Neural cell (in vitro differentiated cells): ENCODE results near the gene BUB3. TPM values are rescaled to one million over a fixed set of nuclear protein-coding genes. Genes with fewer than 3 reads are reported as not detected.

ENCODE experiments used
- H2AFZ ChIP-seq: fragments of 200-600, 300-800 bp; sonication (generic), shearing (Covaris generic); 2 replicates; pipeline ENCODE4 v1.6.0; 2014; ENCODE audit warnings: low read depth, mild to moderate bottlenecking, antibody characterized with exemption, low read length, moderate library complexity
- H3F3A ChIP-seq: fragments of 200-600 bp; shearing (Covaris generic); 2 replicates; pipeline ENCODE4 v1.6.1; 2016; ENCODE audit warnings: mild to moderate bottlenecking, moderate library complexity, mixed read lengths, antibody characterized with exemption, low read length; ENCODE audit not compliant: insufficient read depth, poor library complexity, severe bottlenecking
- H3K27ac ChIP-seq: fragments of 200-600, 300-800 bp; sonication (generic), shearing (Covaris generic); 2 replicates; pipeline ENCODE4 v1.5.1; 2014; ENCODE audit warnings: mild to moderate bottlenecking, low read length, moderate library complexity
- H3K27me3 ChIP-seq: fragments of 300-800, 200-600 bp; sonication (generic), shearing (Covaris generic); 2 replicates; pipeline ENCODE4 v1.6.0; 2014; ENCODE audit warnings: mild to moderate bottlenecking, low read depth, low read length, moderate library complexity; ENCODE audit not compliant: insufficient read depth
- H3K36me3 ChIP-seq: fragments of 300-800, 200-600 bp; sonication (generic), shearing (Covaris generic); 2 replicates; pipeline ENCODE4 v1.5.1; 2014; ENCODE audit warnings: mild to moderate bottlenecking, antibody characterized with exemption, low read length, moderate library complexity; ENCODE audit not compliant: insufficient read depth
- H3K4me2 ChIP-seq: fragments of 300-800, 200-600 bp; sonication (generic), shearing (Covaris generic); 2 replicates; pipeline ENCODE4 v1.6.0; 2014; ENCODE audit warnings: mild to moderate bottlenecking, low read length
- H3K4me3 ChIP-seq: fragments of 300-800, 200-600 bp; sonication (generic), shearing (Covaris generic); 2 replicates; pipeline ENCODE4 v1.5.1; 2014; ENCODE audit warnings: mild to moderate bottlenecking, low read length, moderate library complexity
- H3K79me2 ChIP-seq: fragments of 200-600 bp; shearing (Covaris generic); replicated peaks from 2 replicates; pipeline ENCODE4 v1.6.0; 2014; ENCODE audit warnings: mild to moderate bottlenecking, low read length, moderate library complexity; ENCODE audit not compliant: insufficient read depth
- H3K9ac ChIP-seq: fragments of 300-800, 200-600 bp; sonication (generic), shearing (Covaris generic); 2 replicates; pipeline ENCODE4 v1.6.1; 2016; ENCODE audit warnings: mild to moderate bottlenecking, low read length, mixed read lengths
- H3K9me2 ChIP-seq: fragments of 200-600 bp; shearing (Covaris generic); 2 replicates; pipeline ENCODE4 v1.6.1; 2016; ENCODE audit warnings: mild to moderate bottlenecking, low read length, mixed read lengths; ENCODE audit not compliant: insufficient read depth
- H3K9me3 ChIP-seq: fragments of 200-600, 300-800 bp; sonication (generic), shearing (Covaris generic); 2 replicates; pipeline ENCODE4 v1.6.1; 2016; ENCODE audit warnings: mild to moderate bottlenecking, mixed run types, low read length, moderate library complexity, mixed read lengths
- H4K20me1 ChIP-seq: fragments of 200-600 bp; shearing (Covaris generic); 2 replicates; pipeline ENCODE4 v1.6.1; 2016; ENCODE audit warnings: mild to moderate bottlenecking, mixed run types; ENCODE audit not compliant: insufficient read depth
- CTCF ChIP-seq: fragments of 450-650 bp; IDR thresholded peaks from 2 replicates; pipeline ENCODE4 v1.5.1; 2014; ENCODE audit warnings: antibody characterized with exemption, mild to moderate bottlenecking, moderate library complexity; ENCODE audit not compliant: poor library complexity, severe bottlenecking
- EP300 ChIP-seq: fragments of 450-650 bp; conservative IDR thresholded peaks from 2 replicates; pipeline ENCODE4 v1.6.1; 2014; ENCODE audit warnings: antibody characterized with exemption, mild to moderate bottlenecking, moderate library complexity; ENCODE audit not compliant: poor library complexity, severe bottlenecking
- EZH2 ChIP-seq: fragments of 200-600, 300-800 bp; shearing (Covaris generic), sonication (generic); IDR thresholded peaks from 2 replicates; pipeline ENCODE4 v1.6.1; 2014; ENCODE audit warnings: antibody characterized with exemption, low read length, borderline replicate concordance, mild to moderate bottlenecking; ENCODE audit not compliant: insufficient read depth, poor library complexity, severe bottlenecking
- MXI1 ChIP-seq: fragments of 450-650 bp; conservative IDR thresholded peaks from 2 replicates; pipeline ENCODE4 v1.6.1; 2014; ENCODE audit warnings: antibody characterized with exemption, mild to moderate bottlenecking; ENCODE audit not compliant: poor library complexity, severe bottlenecking
- POLR2AphosphoS5 ChIP-seq: IDR thresholded peaks from 2 replicates; pipeline ENCODE4 v1.6.1; 2012
- RAD21 ChIP-seq: fragments of 450-650 bp; conservative IDR thresholded peaks from 2 replicates; pipeline ENCODE4 v1.6.1; 2014; ENCODE audit warnings: antibody characterized with exemption, mild to moderate bottlenecking, moderate library complexity
- REST ChIP-seq: IDR thresholded peaks from 2 replicates; pipeline ENCODE4 v1.6.1; 2012; ENCODE audit warnings: borderline replicate concordance
- SMC3 ChIP-seq: fragments of 450-650 bp; conservative IDR thresholded peaks from 2 replicates; pipeline ENCODE4 v1.6.1; 2014; ENCODE audit warnings: antibody characterized with exemption, mild to moderate bottlenecking, moderate library complexity; ENCODE audit not compliant: poor library complexity
- TAF1 ChIP-seq: IDR thresholded peaks from 2 replicates; pipeline ENCODE4 v1.6.1; 2012; ENCODE audit warnings: low read depth
- polyA plus RNA-seq: library from polyadenylated mRNA; depleted of rRNA; stranded (reverse); fragments of >200 nt; gene quantifications from 2 replicates; pipeline ENCODE4 v1.2.3, GENCODE V29; 2014

BUB3 gene
- polyA plus RNA-seq, 1 donor from 2014 or later, result 162 TPM

GRCh38 chr10:123146894-123147634 is 7.1 kb upstream of the BUB3 start:
- Histone ChIP-seq H3F3A (no peaks in the 10 kb centered on the region), H3K27ac (no peak overlapping the region), H3K79me2 (no peaks in the 10 kb centered on the region), H3K9ac (no peak overlapping the region), H3K36me3 (no peaks in the 10 kb centered on the region), H3K9me2 (no peaks in the 10 kb centered on the region), H3K27me3 (peaks cover 100% of the 10 kb centered on the region), H3K4me2 (no peak overlapping the region), H3K9me3 (no peaks in the 10 kb centered on the region), H3K4me3 (no peak overlapping the region), H4K20me1 (no peaks in the 10 kb centered on the region), H2AFZ (no peak overlapping the region)
- no peak for TF ChIP-seq POLR2AphosphoS5
- no peak for TF ChIP-seq CTCF
- no peak for TF ChIP-seq EZH2
- no peak for TF ChIP-seq EP300
- no peak for TF ChIP-seq TAF1
- no peak for TF ChIP-seq SMC3
- no peak for TF ChIP-seq RAD21
- no peak for TF ChIP-seq MXI1
- no peak for TF ChIP-seq REST

- Histone ChIP-seq H3K79me2 (no peaks in the 10 kb centered on the region), H4K20me1 (no peaks in the 10 kb centered on the region), H3F3A (no peaks in the 10 kb centered on the region), H3K4me3 (peak within 1 kb of the TSS; percentile 15), H3K27ac (no peak within 1 kb of the TSS), H3K9ac (no peak within 1 kb of the TSS), H3K9me3 (no peaks in the 10 kb centered on the region), H3K27me3 (peaks cover 100% of the 10 kb centered on the region), H2AFZ (no peak within 1 kb of the TSS), H3K4me2 (no peak within 1 kb of the TSS), H3K36me3 (no peaks in the 10 kb centered on the region), H3K9me2 (no peaks in the 10 kb centered on the region)
- TF ChIP-seq CTCF (no peak), MXI1 (no peak), POLR2AphosphoS5 (no peak), REST (no peak), EZH2 (peak; percentile 60)
These were observed 6.4 kb upstream of the BUB3 start, which contains the start of gene HMX2 for GRCh38 chr10:123147635-123148413. TSS of gene HMX2 (plus strand) at chr10:123148136. CDS start at chr10:123148379, 243 bp downstream.
